GM23338 (cell line): Measurements from ENCODE around the gene KIF2C.

Experiments used
- CTCF ChIP-seq, 2 experiments: fragments of 200-600 bp in 1 of 2; sonication (generic) in 1 of 2; conservative IDR thresholded peaks; 2 replicates each; pipeline versions ENCODE4 v1.5.1 to v1.6.1; 2016 to 2017; ENCODE audit warnings: antibody characterized with exemption in 2 of 2, low read depth in 2 of 2, mild to moderate bottlenecking in 2 of 2, moderate library complexity in 1 of 2
- ETS1 ChIP-seq: IDR thresholded peaks from 2 replicates; pipeline ENCODE4 v1.6.1; 2016; ENCODE audit warnings: antibody characterized with exemption
- EZH2 ChIP-seq: fragments of 200-600 bp; sonication (generic); IDR thresholded peaks from one replicate; pipeline ENCODE4 v1.8.0; 2017; ENCODE audit warnings: antibody characterized with exemption, mild to moderate bottlenecking, low read depth; ENCODE audit not compliant: unreplicated experiment
- EZH2phosphoT487 ChIP-seq: fragments of 200-600 bp; sonication (generic); IDR thresholded peaks from one replicate; pipeline ENCODE4 v1.8.1; 2018; ENCODE audit warnings: antibody characterized with exemption; ENCODE audit not compliant: unreplicated experiment
- JUNB ChIP-seq: IDR thresholded peaks from one replicate; pipeline ENCODE4 v1.6.1; 2016; ENCODE audit warnings: antibody characterized with exemption; ENCODE audit not compliant: unreplicated experiment
- POLR2AphosphoS5 ChIP-seq: IDR thresholded peaks from 2 replicates; pipeline ENCODE4 v1.6.1; 2016; ENCODE audit warnings: antibody characterized with exemption, low read depth
- REST ChIP-seq: IDR thresholded peaks from one replicate; pipeline ENCODE4 v1.6.1; 2018; ENCODE audit warnings: antibody characterized with exemption; ENCODE audit not compliant: unreplicated experiment

GRCh38 chr1:44777969-44778635 lies 38.5 kb downstream of the KIF2C start:
- TF ChIP-seq POLR2AphosphoS5 (0 out of 2 replicates have a peak, but pooled peaks have one; percentile 4), EZH2 (no peak), CTCF (conservative IDR thresholded peaks at IDR 0.05; ENCODE audit: low read depth in 2 of 2) (no peak), REST (no peak), JUNB (no peak), ETS1 (no peak), EZH2phosphoT487 (no peak)
